ENCODE results near the gene RBM19. TPM values are rescaled to one million over a fixed set of nuclear protein-coding genes. Genes with fewer than 3 reads are reported as not detected.

The RBM19 gene
- polyA plus RNA-seq, 4 donors = 19.9 to 40.5 (median 27.2) TPM

DNA sequence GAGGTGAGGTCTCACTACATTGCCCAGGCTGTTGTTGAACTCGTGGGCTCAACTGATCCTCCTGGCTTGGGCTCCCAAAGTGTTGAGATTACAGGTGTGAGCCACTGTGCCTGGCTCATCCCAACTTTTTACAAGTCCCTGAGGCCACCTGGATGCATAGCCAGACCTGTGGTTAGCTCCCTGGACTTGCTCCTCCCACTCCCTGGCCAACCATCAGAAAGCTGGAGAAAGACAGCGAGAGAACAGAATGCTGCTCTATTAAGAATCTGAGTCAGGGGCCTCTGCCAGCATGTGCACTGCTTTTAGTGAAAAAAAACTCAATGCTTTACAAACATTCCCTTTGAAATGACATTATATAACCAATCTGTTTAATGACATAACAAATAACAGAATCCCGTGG, 78.2 kb downstream of the RBM19 start:
- DNase-seq (ENCODE audit: low read depth in 4 of 4, low spot score in 3 of 4) = no peak

DNA sequence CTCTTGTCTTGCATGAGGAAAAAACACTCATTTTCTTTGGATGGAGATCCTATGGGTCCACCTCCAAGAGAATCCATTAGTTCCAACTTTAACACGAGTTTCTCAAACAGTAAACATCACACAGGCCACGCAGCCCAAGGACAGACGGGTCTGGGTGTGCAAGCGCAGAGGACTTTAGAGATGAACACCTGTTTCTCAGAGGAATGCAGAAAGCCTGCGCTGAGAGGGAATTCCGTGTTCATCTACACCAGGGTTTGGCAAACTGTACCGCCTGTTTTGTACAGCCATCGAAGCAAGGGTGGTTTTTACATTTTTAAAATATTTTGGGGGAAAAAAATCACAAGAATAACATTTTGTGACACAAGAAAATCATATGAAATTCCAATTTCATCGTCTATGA, 79.4 kb downstream of the RBM19 start:
- no peak for DNase-seq (ENCODE audit: low read depth in 4 of 4, low spot score in 3 of 4)

DNA sequence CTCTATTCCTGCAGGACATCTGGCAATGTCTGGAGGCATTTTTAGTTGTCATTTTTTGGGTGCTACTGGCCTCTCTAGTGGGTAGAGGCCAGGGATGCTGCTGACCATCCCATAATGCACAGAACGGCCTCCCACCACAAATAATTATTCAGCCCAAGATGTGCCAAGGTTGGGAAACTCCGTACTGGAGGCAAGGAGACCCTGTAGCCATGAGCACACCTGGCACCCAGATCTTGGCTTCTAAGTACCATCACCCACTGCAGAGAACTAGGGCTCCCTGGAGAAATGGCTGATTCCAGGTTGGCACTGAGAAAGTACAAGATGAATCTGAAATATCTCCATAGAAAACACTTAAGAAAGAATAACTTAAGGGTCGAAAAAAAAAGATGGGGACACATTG, 81.7 kb downstream of the RBM19 start:
- DNase-seq (ENCODE audit: low read depth in 4 of 4, low spot score in 3 of 4) = no peak

DNA sequence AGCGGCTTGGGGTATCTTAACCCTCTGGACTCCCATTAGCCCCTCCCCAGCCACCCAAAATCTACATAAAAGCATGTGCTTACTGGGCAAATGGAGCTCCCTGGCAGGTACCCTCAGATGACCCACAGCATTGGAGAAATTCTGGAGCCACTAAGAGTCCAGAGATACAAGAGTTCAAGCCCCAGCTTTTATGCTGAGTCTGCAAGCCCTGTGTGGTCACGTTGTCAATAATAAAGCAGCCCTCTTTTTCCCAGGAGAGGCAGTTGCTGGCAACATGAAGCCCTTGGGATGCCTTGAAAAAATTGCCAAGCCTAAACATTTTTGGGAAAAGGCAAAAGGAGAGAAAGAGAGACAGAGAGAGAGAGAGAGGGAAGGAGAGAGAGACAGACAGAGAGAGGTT, 83.4 kb downstream of the RBM19 start:
- no peak for DNase-seq (ENCODE audit: low read depth in 4 of 4, low spot score in 3 of 4)

DNA sequence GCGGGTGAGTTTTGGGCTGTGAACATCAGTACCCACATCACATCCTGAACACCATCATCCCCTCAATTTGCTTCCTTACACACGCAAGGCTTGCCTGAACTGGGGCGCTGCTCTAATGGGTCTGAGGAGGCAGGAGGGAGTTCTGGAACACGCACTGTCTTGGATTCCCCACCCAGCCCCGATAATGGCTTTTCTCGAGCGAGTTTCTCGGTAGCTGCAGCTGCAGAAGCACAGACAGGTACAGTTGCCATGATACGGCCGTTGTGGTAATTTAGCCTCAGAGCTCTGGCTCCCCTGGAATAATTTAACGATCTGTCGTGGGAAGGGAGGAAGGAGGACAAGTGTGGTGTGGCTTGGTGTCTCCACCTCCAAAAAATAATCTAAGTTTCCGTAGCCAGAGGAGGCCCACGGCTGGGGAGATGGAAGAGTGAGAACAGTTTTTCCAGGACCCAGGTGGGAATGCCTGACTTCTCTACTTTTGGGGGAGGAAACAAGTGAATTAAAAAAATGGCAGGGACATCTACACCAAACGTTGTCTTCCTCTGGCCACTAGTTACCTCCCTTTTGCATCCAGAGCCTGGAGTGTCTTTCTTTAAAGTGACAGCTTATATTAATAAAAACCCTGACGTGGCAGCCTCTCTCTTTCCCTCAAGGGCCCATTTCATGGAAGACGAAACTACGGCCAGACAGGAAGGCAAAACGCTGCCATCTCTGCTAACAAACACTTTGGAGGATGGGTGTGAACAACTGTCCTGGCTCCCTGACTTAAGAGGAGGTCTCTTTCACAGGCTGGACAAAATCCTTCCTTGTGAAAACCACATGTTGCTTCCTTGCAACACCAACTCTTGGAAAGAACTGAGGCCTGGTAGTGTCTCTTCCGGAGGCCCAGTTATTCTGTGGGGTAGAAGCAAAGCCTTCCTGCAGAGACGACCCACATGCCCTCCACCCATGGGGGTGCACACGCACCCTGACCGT, 84.8 kb downstream of the RBM19 start:
- DNase-seq (ENCODE audit: low read depth in 4 of 4, low spot score in 3 of 4) = no peak

DNA sequence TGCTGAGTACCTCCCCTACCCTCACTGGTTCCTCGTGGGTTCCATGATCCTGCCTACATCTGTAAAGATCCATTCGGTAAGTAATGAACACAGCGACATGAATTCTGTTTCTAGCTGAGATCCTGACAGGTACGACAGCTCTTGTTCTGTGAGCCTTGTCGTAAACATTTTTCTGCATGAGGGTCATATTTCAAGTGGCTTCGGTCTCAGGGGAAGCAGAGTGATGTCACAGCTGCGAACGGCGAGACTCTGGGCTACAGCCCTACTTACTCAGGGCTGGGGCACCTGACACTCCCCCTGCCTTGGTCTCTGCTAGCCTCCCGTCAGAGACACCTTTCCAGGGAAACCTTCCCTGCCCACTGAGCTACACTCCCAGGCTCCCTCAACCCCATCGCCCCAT, 85.8 kb downstream of the RBM19 start:
- DNase-seq (ENCODE audit: low read depth in 4 of 4, low spot score in 3 of 4) = no peak

DNA sequence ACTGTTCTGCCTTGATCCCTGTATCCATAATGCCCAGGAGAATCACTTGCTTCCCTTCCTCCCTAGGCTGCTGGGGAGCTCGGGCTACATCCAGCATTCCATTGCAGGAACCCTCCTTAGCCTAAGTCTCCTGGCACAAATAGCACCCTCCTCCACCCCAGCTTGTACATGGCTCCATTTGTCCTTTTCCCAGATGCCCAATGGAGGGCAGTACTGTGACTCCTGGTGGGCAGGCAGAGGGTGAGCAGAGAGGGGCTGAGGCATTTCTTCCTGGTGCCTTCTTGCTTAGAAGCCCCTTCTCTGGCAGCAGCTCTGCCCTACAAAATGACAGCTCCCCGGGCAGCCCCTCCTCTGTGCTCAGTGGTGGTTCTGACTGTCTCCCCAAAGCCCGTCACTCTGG, 86.5 kb downstream of the RBM19 start:
- no peak for DNase-seq (ENCODE audit: low read depth in 4 of 4, low spot score in 3 of 4)

DNA sequence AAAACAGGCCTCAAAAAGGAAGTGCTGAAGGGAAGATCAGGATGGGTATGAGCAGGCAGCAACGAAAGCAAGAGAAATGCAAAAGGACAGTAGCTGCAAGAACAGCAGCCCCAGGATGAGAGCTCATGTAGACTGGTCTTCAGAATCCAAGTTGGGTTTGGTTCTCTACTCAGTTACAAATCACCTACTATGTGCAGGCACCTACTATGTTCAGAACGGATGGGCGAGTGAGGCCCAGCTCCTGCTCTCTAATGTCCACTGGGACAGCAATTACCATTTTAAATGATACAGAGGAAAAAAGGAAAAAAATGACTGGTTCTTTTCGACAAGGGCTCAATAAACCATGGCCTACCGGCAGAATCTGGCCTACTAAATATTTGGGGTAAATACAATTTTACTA, 88.5 kb downstream of the RBM19 start:
- DNase-seq (ENCODE audit: low read depth in 4 of 4, low spot score in 3 of 4) = no peak

DNA sequence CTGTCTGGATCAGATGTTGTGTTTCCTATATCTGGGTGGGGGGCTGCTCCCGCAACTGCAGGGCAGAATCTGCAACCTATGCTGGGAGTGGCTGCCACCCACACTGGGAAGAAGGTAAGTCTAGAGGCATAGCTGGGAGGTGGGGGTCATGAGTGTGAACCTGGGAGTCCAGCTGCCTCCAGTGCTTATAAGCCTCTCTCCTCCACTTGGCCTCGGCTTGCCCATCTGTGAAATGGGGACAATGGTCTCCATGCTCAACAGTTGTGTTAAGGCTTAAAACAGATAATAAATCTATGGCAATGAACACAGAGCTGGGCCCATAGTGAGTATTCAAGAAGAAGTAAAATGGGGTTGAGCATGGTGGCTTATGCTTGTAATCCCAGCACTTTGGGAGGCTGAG, 90.0 kb downstream of the RBM19 start:
- DNase-seq (ENCODE audit: low read depth in 4 of 4, low spot score in 3 of 4) = no peak

DNA sequence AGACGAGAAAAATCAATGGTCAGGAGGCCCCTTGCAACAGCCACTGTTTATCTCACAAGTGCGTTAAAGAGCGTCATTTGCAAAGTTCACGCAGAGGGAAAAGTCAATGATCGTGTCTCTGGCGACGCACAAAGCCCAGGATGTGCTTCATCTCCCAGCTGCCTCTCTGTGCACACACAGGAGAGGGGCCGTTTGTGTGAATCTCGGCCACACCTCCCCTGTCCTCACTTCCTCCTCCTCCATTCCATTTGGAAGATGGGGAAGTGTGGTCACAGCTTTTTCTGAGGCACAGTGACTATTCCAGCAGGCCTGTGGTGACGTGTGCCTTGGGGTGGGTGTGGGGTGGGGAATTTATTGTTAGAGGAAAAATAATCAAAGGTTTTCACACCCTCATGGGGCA, 90.4 kb downstream of the RBM19 start:
- no peak for DNase-seq (ENCODE audit: low read depth in 4 of 4, low spot score in 3 of 4)

DNA sequence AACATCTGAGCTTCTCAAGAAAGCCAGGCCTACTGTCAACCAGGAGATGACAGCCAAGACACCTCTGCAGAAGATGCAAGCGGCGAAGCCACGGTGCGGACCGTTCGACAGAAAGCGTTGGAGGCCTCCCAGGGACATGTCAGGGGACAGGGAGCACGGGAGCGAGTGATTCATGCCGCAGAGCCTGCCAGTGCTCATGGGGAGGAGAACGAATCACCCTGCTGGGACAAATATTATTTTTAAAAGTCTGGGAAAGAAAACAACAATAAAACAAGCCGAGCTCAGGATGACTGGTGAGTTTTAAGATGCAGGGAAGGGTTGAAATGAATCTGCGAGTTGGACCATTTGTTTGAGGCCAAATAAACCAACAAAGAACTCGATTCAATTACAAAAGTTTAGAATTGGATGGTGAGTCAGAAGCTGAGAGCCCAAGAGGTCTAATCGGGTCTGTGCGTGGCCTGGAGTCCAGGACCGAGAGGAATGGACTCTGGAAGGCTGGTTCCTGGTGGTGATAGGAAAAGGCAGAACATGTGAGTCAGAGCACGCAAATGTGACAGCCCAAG, 91.0 kb downstream of the RBM19 start:
- DNase-seq (ENCODE audit: low read depth in 4 of 4, low spot score in 3 of 4) = no peak

DNA sequence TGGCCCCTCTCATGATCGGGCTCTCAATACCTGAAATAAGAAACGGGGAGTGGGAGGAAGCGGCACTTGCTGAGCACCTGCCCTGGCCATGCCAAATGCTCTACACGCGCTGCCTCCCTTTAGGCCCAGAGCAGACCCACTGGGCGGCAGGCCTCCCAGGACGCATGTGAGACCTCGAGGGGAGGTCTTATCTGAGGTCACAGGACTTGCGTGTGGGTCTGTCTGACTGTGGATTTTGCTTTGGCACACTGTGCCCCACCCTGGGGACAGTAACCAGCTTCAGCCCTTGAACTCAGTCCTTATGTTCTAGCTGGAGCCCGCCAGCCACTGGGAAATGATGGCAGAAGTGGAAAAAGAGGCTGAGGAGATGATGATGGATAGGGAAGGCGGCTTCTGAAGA, 91.8 kb downstream of the RBM19 start:
- no peak for DNase-seq (ENCODE audit: low read depth in 4 of 4, low spot score in 3 of 4)

DNA sequence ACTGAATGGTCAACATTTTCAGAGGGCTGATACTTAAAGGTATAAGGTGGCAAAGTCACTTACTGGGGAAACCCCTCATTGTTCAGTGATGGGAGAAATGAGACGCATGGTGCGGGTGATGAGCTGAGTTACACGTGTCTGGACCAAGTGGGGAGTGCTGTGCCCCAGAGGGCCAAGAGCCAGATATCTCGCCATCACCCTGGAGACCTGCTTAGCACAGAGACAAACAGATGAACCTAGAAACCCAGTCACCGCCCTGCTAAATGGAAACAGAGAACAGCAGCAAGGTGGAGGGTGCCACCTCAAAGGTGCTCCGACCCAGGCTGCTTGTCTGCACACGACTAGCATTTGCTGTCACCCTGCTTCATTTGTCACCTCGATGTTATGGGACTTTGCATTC, 92.4 kb downstream of the RBM19 start:
- no peak for DNase-seq (ENCODE audit: low read depth in 4 of 4, low spot score in 3 of 4)

DNA sequence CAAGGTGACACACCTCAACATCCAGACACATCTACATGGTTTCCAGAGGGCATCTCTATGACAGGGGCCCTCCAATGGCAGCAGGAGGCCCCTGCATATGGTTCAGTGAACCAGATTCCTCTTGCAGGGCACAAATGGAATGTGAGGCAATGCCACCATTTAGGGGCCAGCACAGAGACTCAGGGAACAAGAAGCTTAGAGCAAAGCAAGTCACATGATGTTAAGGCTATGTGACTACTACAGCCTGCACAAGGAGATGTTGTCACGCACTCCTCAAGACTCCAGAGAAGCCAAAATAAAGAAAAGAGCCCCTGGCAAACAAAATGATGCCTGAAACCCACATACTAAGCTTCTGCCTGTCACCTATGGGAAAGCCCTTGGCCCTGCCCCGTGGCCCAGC, 95.2 kb downstream of the RBM19 start:
- DNase-seq (ENCODE audit: low read depth in 4 of 4, low spot score in 3 of 4) = no peak

DNA sequence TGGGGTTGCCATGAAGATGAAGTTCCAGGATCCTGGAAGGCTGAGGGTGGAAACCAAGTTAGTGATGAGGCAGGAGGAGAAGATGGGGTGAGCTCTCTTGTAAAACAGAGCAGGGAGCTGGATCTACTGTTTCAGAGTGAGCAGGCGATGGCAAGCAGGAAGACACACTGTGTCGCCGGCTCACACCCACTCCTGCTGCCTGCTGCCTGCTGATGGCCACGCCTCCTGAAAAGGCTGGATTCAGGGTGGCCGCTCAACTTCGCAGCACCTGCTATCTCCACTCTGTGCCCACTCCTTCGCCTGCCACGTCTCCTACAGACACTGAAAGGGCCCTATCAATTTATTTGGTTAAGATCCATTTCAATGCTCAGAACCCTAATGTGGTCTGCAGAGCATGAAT, 96.1 kb downstream of the RBM19 start:
- no peak for DNase-seq (ENCODE audit: low read depth in 4 of 4, low spot score in 3 of 4)

DNA sequence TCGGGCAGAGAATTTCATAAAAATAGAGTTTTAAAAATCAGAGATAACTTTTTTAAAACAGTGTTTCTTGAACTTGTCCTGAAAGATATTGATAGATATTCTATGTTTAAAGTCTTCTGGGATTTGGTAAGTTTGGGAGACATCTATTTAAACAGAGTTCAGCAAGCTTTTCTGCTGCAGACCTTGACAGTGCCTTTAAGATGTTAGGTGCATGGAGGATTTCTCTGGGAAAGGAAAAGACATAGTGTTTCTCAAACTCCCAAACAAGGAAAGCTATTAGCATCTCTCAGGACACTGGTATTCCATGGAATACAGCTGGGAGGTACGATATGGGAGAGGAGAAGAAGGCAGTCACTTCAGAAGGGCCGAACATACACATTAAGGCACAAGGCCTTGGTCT, 97.8 kb downstream of the RBM19 start:
- DNase-seq (ENCODE audit: low read depth in 4 of 4, low spot score in 3 of 4) = no peak

DNA sequence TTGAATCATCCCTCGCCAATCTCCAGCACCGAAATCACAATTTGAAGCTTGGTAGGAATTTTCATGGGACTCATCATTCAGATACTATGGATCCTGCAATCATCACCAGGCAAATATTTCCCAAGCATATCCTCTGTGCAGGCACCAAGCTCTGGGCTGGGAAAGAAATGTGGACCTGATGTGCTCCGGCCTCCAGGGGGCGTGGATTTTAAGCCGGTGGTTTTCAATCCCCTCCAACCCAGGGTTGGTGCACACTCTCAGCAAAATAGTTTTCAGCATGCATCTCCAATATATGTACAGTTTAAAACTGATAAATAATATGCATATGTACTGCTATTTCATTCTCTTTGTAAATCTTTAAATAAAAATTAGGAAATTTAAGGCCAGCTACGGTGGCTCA, 98.9 kb downstream of the RBM19 start:
- no peak for DNase-seq (ENCODE audit: low read depth in 4 of 4, low spot score in 3 of 4)

DNA sequence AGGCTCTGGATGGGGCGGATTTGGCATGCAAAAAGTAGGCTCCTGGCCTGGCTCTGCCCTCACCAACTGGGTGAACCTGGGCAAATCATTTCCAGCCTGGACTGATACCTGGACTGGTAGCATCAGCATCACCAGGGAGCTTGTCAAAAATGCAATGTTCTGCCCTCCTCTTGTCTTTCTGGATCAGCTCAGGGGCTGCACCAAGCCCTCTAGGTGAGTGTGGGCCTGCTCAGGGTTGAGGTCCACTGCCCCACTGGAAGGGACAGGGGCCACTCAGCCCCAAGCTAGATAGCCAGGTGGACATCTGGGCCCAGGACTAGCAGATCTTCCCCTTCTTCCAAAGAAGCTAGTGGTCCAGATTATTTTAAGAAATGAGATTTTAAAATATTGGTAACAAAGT, 99.6 kb downstream of the RBM19 start:
- no peak for DNase-seq (ENCODE audit: low read depth in 4 of 4, low spot score in 3 of 4)

DNA sequence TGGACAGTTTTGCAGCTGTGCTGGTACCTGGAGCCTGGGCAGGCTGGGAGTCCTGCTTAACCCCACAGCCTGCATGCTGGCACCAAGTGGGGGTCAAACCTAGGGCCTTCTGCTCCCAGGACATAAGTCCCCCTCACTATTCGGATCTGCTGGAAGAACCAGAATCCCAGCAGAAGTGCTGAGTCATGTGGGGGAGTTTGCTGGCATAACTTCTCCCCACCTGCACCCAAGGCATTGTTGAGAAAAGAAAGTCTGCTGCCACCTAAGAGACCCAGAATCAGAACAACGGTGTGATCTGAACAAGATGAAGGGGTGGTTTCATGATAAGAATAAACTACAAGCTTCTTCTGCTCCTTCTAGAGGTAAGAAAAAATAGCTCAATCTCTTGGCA, 102.7 kb downstream of the RBM19 start:
- no peak for DNase-seq (ENCODE audit: low read depth in 4 of 4, low spot score in 3 of 4)

DNA sequence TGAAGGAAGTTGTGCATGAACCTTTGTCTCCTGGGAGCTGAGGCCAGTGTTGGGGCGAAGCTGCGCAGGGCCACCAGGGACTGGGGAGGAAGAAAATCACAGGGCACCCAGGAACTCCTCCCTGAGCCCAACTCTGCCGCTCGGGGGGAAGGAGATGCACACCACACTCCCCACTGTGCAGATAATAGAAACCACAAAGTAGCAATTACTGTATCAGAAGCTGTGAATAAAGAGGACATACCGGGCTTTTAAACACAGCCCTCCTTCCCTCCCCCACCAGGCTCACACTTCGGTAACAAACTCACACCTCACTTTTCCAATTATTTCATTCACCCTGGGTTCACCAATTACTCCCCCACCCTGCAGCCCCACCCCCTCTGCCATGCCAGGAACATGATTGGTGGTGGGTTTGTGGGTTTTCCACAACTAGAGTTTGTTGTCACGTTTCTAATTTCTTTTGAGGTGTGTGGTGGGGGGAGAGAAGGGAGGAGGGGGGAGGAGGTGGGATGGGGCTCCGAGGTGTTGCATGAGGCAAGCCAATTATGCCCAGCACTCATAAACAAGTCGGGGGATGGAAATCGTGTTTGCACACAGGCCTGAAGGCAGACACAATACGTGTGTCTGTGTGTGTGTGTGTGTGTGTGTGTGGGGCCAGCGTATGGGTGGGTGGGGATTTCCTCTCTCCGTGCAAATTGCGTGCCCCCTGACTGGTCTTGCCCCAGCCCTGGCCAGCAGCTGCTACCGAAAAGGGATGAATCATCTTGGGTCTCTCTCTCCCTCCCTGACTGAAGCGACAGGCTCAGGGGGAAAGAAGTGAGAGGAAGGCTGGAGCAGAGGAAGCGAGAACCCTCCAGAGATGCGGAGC, 103.3 kb downstream of the RBM19 start:
- DNase-seq (ENCODE audit: low read depth in 4 of 4, low spot score in 3 of 4) = no peak

DNA sequence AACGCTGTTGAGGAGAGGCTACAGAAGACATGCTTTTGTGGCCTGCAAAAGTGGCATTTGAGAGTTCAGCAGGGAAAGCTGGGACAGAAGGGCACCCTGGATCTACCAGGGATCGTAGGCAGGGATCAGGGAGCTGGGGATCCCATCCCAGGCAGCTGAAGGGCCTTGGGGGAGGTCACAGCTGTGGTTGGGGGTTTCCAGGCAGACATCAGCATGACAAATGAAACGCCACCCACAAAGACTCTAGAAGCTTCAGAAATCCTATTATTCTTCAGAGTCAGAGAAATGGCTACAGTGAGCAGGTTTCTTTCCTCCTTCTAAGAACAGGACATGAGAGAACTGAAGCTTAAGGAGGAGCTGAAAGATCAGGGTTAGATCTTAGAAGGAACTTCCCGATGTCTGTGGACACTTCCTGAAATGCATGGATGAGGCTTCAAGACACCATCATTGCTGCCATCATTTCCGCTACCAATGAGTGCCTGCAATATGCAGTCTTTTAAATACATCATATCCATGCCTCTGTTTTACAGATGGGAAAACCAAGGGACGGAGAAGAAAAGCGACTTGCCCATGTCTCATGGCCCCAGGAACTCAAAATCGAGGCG, 104.3 kb downstream of the RBM19 start:
- DNase-seq (ENCODE audit: low read depth in 4 of 4, low spot score in 3 of 4) = no peak

Data from left renal pelvis (tissue), 4 donors.